Natural killer cell (primary cell): Measurements from ENCODE around the gene PDYN. TPM values are rescaled to one million over a fixed set of nuclear protein-coding genes. Genes with fewer than 3 reads are reported as not detected.
A peak's percentile ranks its signal among the peaks of the same experiment; 100 is the strongest.

Source experiments
- ATAC-seq, 3 donors: fragments of 150-1000 bp in 2 of 3; fragments of 200-7000 bp in 1 of 3; cut with Tn5 transposase; 1 replicate in 1 of 3; 2 replicates in 2 of 3; pipeline ENCODE4 v1.10.0; 2021; ENCODE audit warnings: mild to moderate bottlenecking in 2 of 3, moderate library complexity in 2 of 3
- DNase-seq, 2 donors: peaks; one replicate each; pipeline versions ENCODE4 v3.0.0 to v3.0.0-alpha.2; 2013 to 2021; ENCODE audit warnings: mixed read lengths in 1 of 2
- H3K27ac ChIP-seq: one replicate; pipeline ENCODE4 v1.5.1; 2013; ENCODE audit warnings: mild to moderate bottlenecking, low read length
- H3K27me3 ChIP-seq: one replicate; pipeline ENCODE4 v1.6.1; 2013; ENCODE audit warnings: low read length; ENCODE audit not compliant: control insufficient read depth, insufficient read depth
- H3K36me3 ChIP-seq: one replicate; pipeline ENCODE4 v1.6.1; 2013; ENCODE audit warnings: low read length; ENCODE audit not compliant: control insufficient read depth, insufficient read depth
- H3K4me1 ChIP-seq: one replicate; pipeline ENCODE4 v1.6.1; 2013; ENCODE audit warnings: low read length; ENCODE audit not compliant: control insufficient read depth, insufficient read depth
- H3K4me3 ChIP-seq: one replicate; pipeline ENCODE4 v1.5.1; 2013; ENCODE audit warnings: low read length
- H3K9me3 ChIP-seq: one replicate; pipeline ENCODE4 v1.6.1; 2013; ENCODE audit warnings: low read length; ENCODE audit not compliant: control insufficient read depth, insufficient read depth
- H3K27ac Mint-ChIP-seq, 2 donors: one replicate each; pipeline ENCODE4 v1.8.0; 2022; ENCODE audit warnings: mild to moderate bottlenecking in 2 of 2, mixed read lengths in 2 of 2, moderate library complexity in 1 of 2
- H3K27me3 Mint-ChIP-seq, 2 donors: one replicate each; pipeline ENCODE4 v1.8.0; 2022; ENCODE audit warnings: low read depth in 2 of 2, mixed read lengths in 2 of 2
- H3K36me3 Mint-ChIP-seq: one replicate; pipeline ENCODE4 v1.8.0; 2022; ENCODE audit warnings: mixed read lengths
- H3K4me1 Mint-ChIP-seq, 2 donors: one replicate each; pipeline ENCODE4 v1.8.0; 2022; ENCODE audit warnings: mixed read lengths in 2 of 2
- H3K4me3 Mint-ChIP-seq: one replicate; pipeline ENCODE4 v1.8.0; 2022; ENCODE audit warnings: mild to moderate bottlenecking, moderate library complexity, mixed read lengths
- H3K9me3 Mint-ChIP-seq, 2 donors: one replicate each; pipeline ENCODE4 v1.8.0; 2022; ENCODE audit warnings: mixed read lengths in 2 of 2
- CTCF ChIP-seq: fragments of 200-600 bp; IDR thresholded peaks from one replicate; pipeline ENCODE4 v1.8.0; 2022; ENCODE audit warnings: antibody characterized with exemption
- WGBS: methylation state at CpG from one replicate; pipeline ENCODE4 v1.1.7; 2013; ENCODE audit warnings: missing lambda C conversion rate; ENCODE audit not compliant: insufficient coverage; 5-methylcytosine and 5-hydroxymethylcytosine counted together
- intact Hi-C: fragments of 100-400 bp; cut with micrococcal nuclease; formaldehyde crosslinking; loops from one replicate; pipeline ENCODE4 v1.14.2; 2022
- total RNA-seq, 4 donors: library from RNA; stranded (reverse); fragments of 120-200 nt in 1 of 4; gene quantifications; one replicate each; pipeline versions ENCODE4 v1.2.3 to v1.2.4, GENCODE V29; 2013 to 2022

Gene PDYN
- total RNA-seq, 3 donors from 2014 or later (not counting 1 experiment from before 2014, with no cell fraction given), result not detected

GRCh38 chr20:1947535-1947846 is 46.4 kb downstream of the PDYN start:
- DNase-seq (no peak), ATAC-seq (no peak)
- H3K4me3 Mint-ChIP-seq, result no peak overlapping the region
- intact Hi-C loops, result no loop called here
- Histone ChIP-seq H3K27me3 (no peaks in the 10 kb centered on the region), H3K9me3 (no peaks in the 10 kb centered on the region), H3K4me3 (no peak overlapping the region), H3K4me1 (peaks cover 9% of the 10 kb centered on the region), H3K27ac (no peak overlapping the region), H3K36me3 (no peaks in the 10 kb centered on the region)
- TF ChIP-seq CTCF, result no peak
- 81% methylated on average over 14 of the region's 14 CpGs for WGBS
- H3K4me1 Mint-ChIP-seq, result no peaks in the 10 kb centered on the region
- no peaks in the 10 kb centered on the region for H3K36me3 Mint-ChIP-seq
- H3K9me3 Mint-ChIP-seq, result no peaks in the 10 kb centered on the region
- H3K27ac Mint-ChIP-seq, result no peak overlapping the region
- peaks cover 34 to 42% of the 10 kb centered on the region in 2 donors for H3K27me3 Mint-ChIP-seq

GRCh38 chr20:1946762-1947534 is 46.9 kb downstream of the PDYN start:
- Histone ChIP-seq H3K4me1 (peaks cover 9% of the 10 kb centered on the region), H3K4me3 (no peak overlapping the region), H3K9me3 (no peaks in the 10 kb centered on the region), H3K27ac (no peak overlapping the region), H3K36me3 (no peaks in the 10 kb centered on the region), H3K27me3 (no peaks in the 10 kb centered on the region)
- 16% methylated on average over 39 of the region's 39 CpGs for WGBS
- Mint-ChIP-seq H3K27ac (no peak overlapping the region), H3K27me3 (peaks cover 34 to 42% of the 10 kb centered on the region in 2 donors), H3K36me3 (no peaks in the 10 kb centered on the region), H3K4me3 (no peak overlapping the region), H3K4me1 (no peaks in the 10 kb centered on the region), H3K9me3 (no peaks in the 10 kb centered on the region)
- intact Hi-C loops, result no loop called here
- ATAC-seq (no peak), DNase-seq (no peak)
- TF ChIP-seq CTCF, result no peak

GRCh38 chr20:1946442-1946761 is 47.5 kb downstream of the PDYN start:
- Mint-ChIP-seq H3K4me3 (no peak overlapping the region), H3K9me3 (no peaks in the 10 kb centered on the region), H3K36me3 (no peaks in the 10 kb centered on the region), H3K27ac (no peak overlapping the region), H3K4me1 (no peaks in the 10 kb centered on the region), H3K27me3 (peaks cover 34 to 42% of the 10 kb centered on the region in 2 donors)
- no peak for DNase-seq
- Histone ChIP-seq H3K9me3 (no peaks in the 10 kb centered on the region), H3K36me3 (no peaks in the 10 kb centered on the region), H3K27me3 (no peaks in the 10 kb centered on the region), H3K27ac (no peak overlapping the region), H3K4me1 (peaks cover 9% of the 10 kb centered on the region), H3K4me3 (no peak overlapping the region)
- ATAC-seq, result peak in 2 of 3 donors; percentile 24 to 55
- TF ChIP-seq CTCF, result no peak
- WGBS, result 77% methylated on average over 6 of the region's 7 CpGs
- intact Hi-C loops, result no loop called here

- DNase-seq, result no peak
- H3K27ac ChIP-seq, result no peak overlapping the region
- Mint-ChIP-seq H3K4me3 (no peak overlapping the region), H3K9me3 (no peaks in the 10 kb centered on the region), H3K36me3 (no peaks in the 10 kb centered on the region), H3K27me3 (peaks cover 31 to 36% of the 10 kb centered on the region in 2 donors), H3K27ac (no peak overlapping the region), H3K4me1 (no peaks in the 10 kb centered on the region)
- TF ChIP-seq CTCF, result no peak
- intact Hi-C loops, result no loop called here
- no peak overlapping the region for H3K4me3 ChIP-seq
- 83% methylated on average over 6 of the region's 7 CpGs for WGBS
- no peaks in the 10 kb centered on the region for H3K9me3 ChIP-seq
- ATAC-seq, result no peak
- H3K4me1 ChIP-seq, result peaks cover 9% of the 10 kb centered on the region
- H3K36me3 ChIP-seq, result no peaks in the 10 kb centered on the region
- H3K27me3 ChIP-seq, result no peaks in the 10 kb centered on the region
Observed at GRCh38 chr20:1945660-1946059, 48.2 kb downstream of the PDYN start.
